OCI-LY3 (cell line): Measurements from ENCODE around the gene PDE4D.

ENCODE experiments used
- H2AFZ ChIP-seq: fragments of 200-600, 300-600 bp; shearing (Covaris generic); 2 replicates; pipeline ENCODE4 v1.6.0; 2014; ENCODE audit warnings: antibody characterized with exemption, low read depth, low read length
- H3K27ac ChIP-seq: fragments of 200-600, 300-600 bp; sonication (generic); 2 replicates; pipeline ENCODE4 v1.5.1; 2014; ENCODE audit warnings: mild to moderate bottlenecking, low read length, moderate library complexity, mixed read lengths
- H3K27me3 ChIP-seq: fragments of 200-600, 300-600 bp; sonication (generic); 2 replicates; pipeline ENCODE4 v1.6.1; 2014; ENCODE audit warnings: low read depth, low read length, mixed read lengths
- H3K36me3 ChIP-seq: fragments of 200-600, 300-600 bp; sonication (generic); replicated peaks from 2 replicates; pipeline ENCODE3; 2014; ENCODE audit warnings: low read depth, low read length, mixed read lengths
- H3K4me1 ChIP-seq: fragments of 300-600, 200-600 bp; sonication (generic); 2 replicates; pipeline ENCODE4 v1.6.1; 2014; ENCODE audit warnings: low read length, mixed read lengths
- H3K4me2 ChIP-seq: fragments of 200-600, 300-600 bp; sonication (generic); 2 replicates; pipeline ENCODE4 v1.6.1; 2014; ENCODE audit warnings: low read length, mixed read lengths
- H3K4me3 ChIP-seq: fragments of 300-600, 200-600 bp; sonication (generic); 2 replicates; pipeline ENCODE4 v1.5.1; 2014; ENCODE audit warnings: antibody characterized with exemption, mild to moderate bottlenecking, low read length, moderate library complexity
- H3K79me2 ChIP-seq: fragments of 300-600, 200-600 bp; shearing (Covaris generic); 2 replicates; pipeline ENCODE4 v1.6.1; 2014; ENCODE audit warnings: mild to moderate bottlenecking, low read length, mixed read lengths
- H3K9ac ChIP-seq: fragments of 300-600, 200-600 bp; shearing (Covaris generic); 2 replicates; pipeline ENCODE4 v1.6.0; 2014; ENCODE audit warnings: mild to moderate bottlenecking, low read length, moderate library complexity
- H3K9me3 ChIP-seq: fragments of 200-600, 300-600 bp; shearing (Covaris generic); 2 replicates; pipeline ENCODE4 v1.6.1; 2014; ENCODE audit warnings: low read length, mixed read lengths; ENCODE audit not compliant: insufficient read depth
- H4K20me1 ChIP-seq: fragments of 200-600, 300-600 bp; sonication (generic); 2 replicates; pipeline ENCODE4 v1.6.1; 2016; ENCODE audit warnings: low read length, mixed read lengths; ENCODE audit not compliant: insufficient read depth
- EZH2phosphoT487 ChIP-seq: fragments of 200-600 bp; shearing (Covaris generic); IDR thresholded peaks from 2 replicates; pipeline ENCODE4 v1.6.1; 2018; ENCODE audit warnings: antibody characterized with exemption, mixed run types, low read depth
- TF ChIP-seq, protein P1 (sequence below): fragments of 200-600, 300-600 bp; sonication (generic); IDR thresholded peaks from 2 replicates; pipeline ENCODE4 v1.5.1; 2014; ENCODE audit warnings: antibody characterized with exemption, low read length, low read depth

PDE4D gene

GRCh38 chr5:59893429-59894227, at the start of gene PDE4D:
Gene PDE4D, minus strand, starts transcription at chr5:59893726.
- Histone ChIP-seq H3K4me3 (no peak within 1 kb of the TSS), H3K79me2 (no peaks in the 10 kb centered on the region), H4K20me1 (no peaks in the 10 kb centered on the region), H3K27ac (no peak within 1 kb of the TSS), H3K9me3 (no peaks in the 10 kb centered on the region), H2AFZ (no peak within 1 kb of the TSS), H3K4me2 (no peak within 1 kb of the TSS), H3K27me3 (no peaks in the 10 kb centered on the region), H3K4me1 (no peaks in the 10 kb centered on the region), H3K36me3 (no peaks in the 10 kb centered on the region), H3K9ac (no peak within 1 kb of the TSS)
- no peak for TF ChIP-seq EZH2phosphoT487
- TF ChIP-seq, protein P1, sequence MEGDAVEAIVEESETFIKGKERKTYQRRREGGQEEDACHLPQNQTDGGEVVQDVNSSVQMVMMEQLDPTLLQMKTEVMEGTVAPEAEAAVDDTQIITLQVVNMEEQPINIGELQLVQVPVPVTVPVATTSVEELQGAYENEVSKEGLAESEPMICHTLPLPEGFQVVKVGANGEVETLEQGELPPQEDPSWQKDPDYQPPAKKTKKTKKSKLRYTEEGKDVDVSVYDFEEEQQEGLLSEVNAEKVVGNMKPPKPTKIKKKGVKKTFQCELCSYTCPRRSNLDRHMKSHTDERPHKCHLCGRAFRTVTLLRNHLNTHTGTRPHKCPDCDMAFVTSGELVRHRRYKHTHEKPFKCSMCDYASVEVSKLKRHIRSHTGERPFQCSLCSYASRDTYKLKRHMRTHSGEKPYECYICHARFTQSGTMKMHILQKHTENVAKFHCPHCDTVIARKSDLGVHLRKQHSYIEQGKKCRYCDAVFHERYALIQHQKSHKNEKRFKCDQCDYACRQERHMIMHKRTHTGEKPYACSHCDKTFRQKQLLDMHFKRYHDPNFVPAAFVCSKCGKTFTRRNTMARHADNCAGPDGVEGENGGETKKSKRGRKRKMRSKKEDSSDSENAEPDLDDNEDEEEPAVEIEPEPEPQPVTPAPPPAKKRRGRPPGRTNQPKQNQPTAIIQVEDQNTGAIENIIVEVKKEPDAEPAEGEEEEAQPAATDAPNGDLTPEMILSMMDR = no peak

- TF ChIP-seq, protein P1 = no peak
- TF ChIP-seq EZH2phosphoT487 = no peak
Observed at GRCh38 chr5:59937633-59938032, 44.1 kb upstream of the PDE4D start.

GRCh38 chr5:59923465-59923864, 29.9 kb upstream of the PDE4D start:
- Histone ChIP-seq H4K20me1 (no peaks in the 10 kb centered on the region), H3K4me1 (no peaks in the 10 kb centered on the region), H3K4me3 (no peak overlapping the region), H3K27me3 (no peaks in the 10 kb centered on the region), H2AFZ (no peak overlapping the region), H3K9ac (no peak overlapping the region), H3K36me3 (no peaks in the 10 kb centered on the region), H3K4me2 (no peak overlapping the region), H3K27ac (no peak overlapping the region), H3K9me3 (no peaks in the 10 kb centered on the region), H3K79me2 (no peaks in the 10 kb centered on the region)
- TF ChIP-seq EZH2phosphoT487 = no peak
- TF ChIP-seq, protein P1 = no peak

More at GRCh38 chr5:59937633-59938032, 44.1 kb upstream of the PDE4D start:
- Histone ChIP-seq H3K9me3 (no peaks in the 10 kb centered on the region), H3K4me2 (no peak overlapping the region), H3K9ac (no peak overlapping the region), H2AFZ (no peak overlapping the region), H3K4me3 (no peak overlapping the region), H3K36me3 (no peaks in the 10 kb centered on the region), H3K79me2 (no peaks in the 10 kb centered on the region), H3K27me3 (no peaks in the 10 kb centered on the region), H3K27ac (no peak overlapping the region), H3K4me1 (no peaks in the 10 kb centered on the region), H4K20me1 (no peaks in the 10 kb centered on the region)

GRCh38 chr5:59922220-59922619, 28.7 kb upstream of the PDE4D start:
- Histone ChIP-seq H4K20me1 (no peaks in the 10 kb centered on the region), H3K4me1 (no peaks in the 10 kb centered on the region), H3K36me3 (no peaks in the 10 kb centered on the region), H3K27ac (no peak overlapping the region), H3K9me3 (no peaks in the 10 kb centered on the region), H3K79me2 (no peaks in the 10 kb centered on the region), H3K9ac (no peak overlapping the region), H3K4me3 (no peak overlapping the region), H2AFZ (no peak overlapping the region), H3K27me3 (no peaks in the 10 kb centered on the region), H3K4me2 (no peak overlapping the region)
- TF ChIP-seq, protein P1 = no peak
- TF ChIP-seq EZH2phosphoT487 = no peak
